Adipocyte (in vitro differentiated cells): ENCODE measurements around the gene IRAG1.
A peak's percentile ranks its signal among the peaks of the same experiment; 100 is the strongest.

ENCODE experiments used
- DNase-seq: peaks from one replicate; pipeline ENCODE4 v3.0.0-alpha.2; 2015; ENCODE audit warnings: low read depth
- H3K27me3 ChIP-seq: replicated peaks from 2 replicates; pipeline ENCODE4 v1.7.0; 2013; ENCODE audit warnings: mild to moderate bottlenecking, low read length, moderate library complexity; ENCODE audit not compliant: control insufficient read depth, insufficient read depth
- H3K36me3 ChIP-seq: 2 replicates; pipeline ENCODE4 v1.7.0; 2013; ENCODE audit warnings: low read length, mild to moderate bottlenecking, moderate library complexity; ENCODE audit not compliant: control insufficient read depth, insufficient read depth, severe bottlenecking
- H3K4me1 ChIP-seq: 2 replicates; pipeline ENCODE4 v1.7.0; 2013; ENCODE audit warnings: mild to moderate bottlenecking, low read length, moderate library complexity; ENCODE audit not compliant: control insufficient read depth, insufficient read depth
- H3K4me3 ChIP-seq: 2 replicates; pipeline ENCODE4 v1.7.0; 2013; ENCODE audit warnings: mild to moderate bottlenecking, low read length, moderate library complexity
- H3K9ac ChIP-seq: 2 replicates; pipeline ENCODE4 v1.7.0; 2013; ENCODE audit warnings: mild to moderate bottlenecking, low read length, moderate library complexity
- H3K9me3 ChIP-seq: 2 replicates; pipeline ENCODE4 v1.7.0; 2013; ENCODE audit warnings: mild to moderate bottlenecking, low read length, moderate library complexity; ENCODE audit not compliant: control insufficient read depth

The IRAG1 gene

GRCh38 chr11:10663365-10663764 is 30.2 kb downstream of the IRAG1 start:
- peaks cover 55% of the 10 kb centered on the region for H3K4me1 ChIP-seq
- H3K9me3 ChIP-seq, result no peaks in the 10 kb centered on the region
- no peak for DNase-seq
- H3K36me3 ChIP-seq, result peaks cover 14% of the 10 kb centered on the region
- H3K9ac ChIP-seq, result no peak overlapping the region
- no peaks in the 10 kb centered on the region for H3K27me3 ChIP-seq
- no peak overlapping the region for H3K4me3 ChIP-seq

- Histone ChIP-seq H3K27me3 (no peaks in the 10 kb centered on the region), H3K4me3 (no peak overlapping the region), H3K4me1 (peaks cover 62% of the 10 kb centered on the region), H3K9ac (peak overlapping the region; percentile 77), H3K9me3 (no peaks in the 10 kb centered on the region), H3K36me3 (peaks cover 13% of the 10 kb centered on the region)
- no peak for DNase-seq
These were observed 33.2 kb downstream of the IRAG1 start for GRCh38 chr11:10660323-10660722.

GRCh38 chr11:10659339-10660216 is 34.0 kb downstream of the IRAG1 start:
- Histone ChIP-seq H3K36me3 (peaks cover 12% of the 10 kb centered on the region), H3K27me3 (no peaks in the 10 kb centered on the region), H3K4me1 (peaks cover 70% of the 10 kb centered on the region), H3K9ac (peak overlapping the region; percentile 86), H3K4me3 (no peak overlapping the region), H3K9me3 (no peaks in the 10 kb centered on the region)
- peak; percentile 93 for DNase-seq

GRCh38 chr11:10658621-10659338 is 34.8 kb downstream of the IRAG1 start:
- Histone ChIP-seq H3K4me3 (no peak overlapping the region), H3K9ac (peak overlapping the region; percentile 86), H3K36me3 (peaks cover 12% of the 10 kb centered on the region), H3K4me1 (peaks cover 73% of the 10 kb centered on the region), H3K27me3 (no peaks in the 10 kb centered on the region), H3K9me3 (no peaks in the 10 kb centered on the region)
- DNase-seq, result no peak

GRCh38 chr11:10657308-10658271 is 36.0 kb downstream of the IRAG1 start:
- Histone ChIP-seq H3K27me3 (no peaks in the 10 kb centered on the region), H3K36me3 (peaks cover 10% of the 10 kb centered on the region), H3K9ac (peak overlapping the region; percentile 86), H3K9me3 (no peaks in the 10 kb centered on the region), H3K4me1 (peaks cover 79% of the 10 kb centered on the region), H3K4me3 (peak overlapping the region; percentile 26)
- DNase-seq, result peak; percentile 80

GRCh38 chr11:10655943-10656576 is 37.5 kb downstream of the IRAG1 start:
- H3K9me3 ChIP-seq, result no peaks in the 10 kb centered on the region
- H3K9ac ChIP-seq, result peak overlapping the region; percentile 86
- peaks cover 76% of the 10 kb centered on the region for H3K4me1 ChIP-seq
- no peak overlapping the region for H3K4me3 ChIP-seq
- DNase-seq, result no peak
- H3K36me3 ChIP-seq, result peaks cover 10% of the 10 kb centered on the region
- H3K27me3 ChIP-seq, result no peaks in the 10 kb centered on the region

GRCh38 chr11:10655227-10655626 is 38.3 kb downstream of the IRAG1 start:
- peak overlapping the region; percentile 86 for H3K9ac ChIP-seq
- H3K9me3 ChIP-seq, result no peaks in the 10 kb centered on the region
- DNase-seq, result no peak
- peaks cover 68% of the 10 kb centered on the region for H3K4me1 ChIP-seq
- H3K4me3 ChIP-seq, result no peak overlapping the region
- peaks cover 14% of the 10 kb centered on the region for H3K36me3 ChIP-seq
- no peaks in the 10 kb centered on the region for H3K27me3 ChIP-seq

GRCh38 chr11:10654811-10655150 is 38.8 kb downstream of the IRAG1 start:
- Histone ChIP-seq H3K9ac (peak overlapping the region; percentile 86), H3K4me1 (peaks cover 64% of the 10 kb centered on the region), H3K36me3 (peaks cover 15% of the 10 kb centered on the region), H3K27me3 (no peaks in the 10 kb centered on the region), H3K4me3 (no peak overlapping the region), H3K9me3 (no peaks in the 10 kb centered on the region)
- DNase-seq, result no peak

GRCh38 chr11:10653946-10654810 is 39.4 kb downstream of the IRAG1 start:
- Histone ChIP-seq H3K9ac (peak overlapping the region; percentile 86), H3K9me3 (no peaks in the 10 kb centered on the region), H3K4me3 (no peak overlapping the region), H3K4me1 (peaks cover 59% of the 10 kb centered on the region), H3K27me3 (no peaks in the 10 kb centered on the region), H3K36me3 (peaks cover 21% of the 10 kb centered on the region)
- peak; percentile 69 for DNase-seq

GRCh38 chr11:10653261-10653660 is 40.3 kb downstream of the IRAG1 start:
- H3K36me3 ChIP-seq, result peaks cover 30% of the 10 kb centered on the region
- DNase-seq, result no peak
- H3K27me3 ChIP-seq, result no peaks in the 10 kb centered on the region
- no peaks in the 10 kb centered on the region for H3K9me3 ChIP-seq
- H3K9ac ChIP-seq, result peak overlapping the region; percentile 20
- H3K4me3 ChIP-seq, result no peak overlapping the region
- peaks cover 49% of the 10 kb centered on the region for H3K4me1 ChIP-seq
